Activated naive CD4-positive, alpha-beta T cell treated with anti-CD3 and anti-CD28 coated beads, Interleukin-2, amount 50 U/mL, for 24 hours (primary cell): ENCODE measurements around the gene BTAF1.
"Not testable (repeated sequence)": the region's sequence is repeated elsewhere in the genome, so short reads cannot be mapped to it uniquely, and the experiment has no call there.

ENCODE experiments used
- H3K27ac Mint-ChIP-seq: one replicate; pipeline ENCODE4 v1.8.0; 2021; ENCODE audit warnings: mild to moderate bottlenecking, mixed read lengths
- H3K27me3 Mint-ChIP-seq: one replicate; pipeline ENCODE4 v1.8.0; 2021; ENCODE audit warnings: mixed read lengths
- H3K36me3 Mint-ChIP-seq: one replicate; pipeline ENCODE4 v1.8.0; 2021; ENCODE audit warnings: mixed read lengths
- H3K4me1 Mint-ChIP-seq: one replicate; pipeline ENCODE4 v1.8.0; 2021; ENCODE audit warnings: mixed read lengths
- H3K4me3 Mint-ChIP-seq: one replicate; pipeline ENCODE4 v1.8.0; 2021; ENCODE audit warnings: mild to moderate bottlenecking, mixed read lengths
- H3K9me3 Mint-ChIP-seq: one replicate; pipeline ENCODE4 v1.8.0; 2021; ENCODE audit warnings: mixed read lengths

BTAF1 gene

GRCh38 chr10:91992031-91992430 lies 68.5 kb downstream of the BTAF1 start:
- H3K9me3 Mint-ChIP-seq: no peaks in the 10 kb centered on the region
- no peak overlapping the region for H3K4me3 Mint-ChIP-seq
- no peaks in the 10 kb centered on the region for H3K4me1 Mint-ChIP-seq
- no peak overlapping the region for H3K27ac Mint-ChIP-seq
- no peaks in the 10 kb centered on the region for H3K27me3 Mint-ChIP-seq
- H3K36me3 Mint-ChIP-seq: peaks cover 20% of the 10 kb centered on the region

GRCh38 chr10:91996266-91996665 lies 72.7 kb downstream of the BTAF1 start:
- peaks cover 28% of the 10 kb centered on the region for H3K36me3 Mint-ChIP-seq
- no peak overlapping the region for H3K27ac Mint-ChIP-seq
- H3K4me1 Mint-ChIP-seq: no peaks in the 10 kb centered on the region
- peaks cover 6% of the 10 kb centered on the region for H3K9me3 Mint-ChIP-seq
- H3K27me3 Mint-ChIP-seq: no peaks in the 10 kb centered on the region
- H3K4me3 Mint-ChIP-seq: no peak overlapping the region

DNA sequence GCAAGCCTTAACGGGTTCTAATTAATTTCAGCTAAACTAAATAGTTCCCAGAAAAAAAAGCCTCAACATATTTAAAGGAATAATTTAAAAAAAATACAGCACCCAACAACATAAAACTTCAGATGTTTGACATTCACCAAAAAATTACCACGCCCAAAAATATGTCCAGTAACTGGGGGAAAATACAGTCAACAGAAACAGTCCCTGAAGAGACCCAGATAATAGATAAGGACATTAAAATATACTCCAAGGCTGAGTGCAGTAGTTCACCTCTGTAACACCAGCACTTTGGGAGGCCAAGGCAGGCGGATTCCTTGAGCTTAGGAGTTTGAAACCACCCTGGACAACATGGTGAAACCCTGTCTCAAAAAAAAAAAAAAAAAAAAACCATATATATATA lies 78.0 kb downstream of the BTAF1 start:
- H3K4me3 Mint-ChIP-seq: no peak overlapping the region
- peaks cover 6% of the 10 kb centered on the region for H3K9me3 Mint-ChIP-seq
- H3K27me3 Mint-ChIP-seq: no peaks in the 10 kb centered on the region
- no peak overlapping the region for H3K27ac Mint-ChIP-seq
- H3K4me1 Mint-ChIP-seq: no peaks in the 10 kb centered on the region
- H3K36me3 Mint-ChIP-seq: peaks cover 40% of the 10 kb centered on the region

DNA sequence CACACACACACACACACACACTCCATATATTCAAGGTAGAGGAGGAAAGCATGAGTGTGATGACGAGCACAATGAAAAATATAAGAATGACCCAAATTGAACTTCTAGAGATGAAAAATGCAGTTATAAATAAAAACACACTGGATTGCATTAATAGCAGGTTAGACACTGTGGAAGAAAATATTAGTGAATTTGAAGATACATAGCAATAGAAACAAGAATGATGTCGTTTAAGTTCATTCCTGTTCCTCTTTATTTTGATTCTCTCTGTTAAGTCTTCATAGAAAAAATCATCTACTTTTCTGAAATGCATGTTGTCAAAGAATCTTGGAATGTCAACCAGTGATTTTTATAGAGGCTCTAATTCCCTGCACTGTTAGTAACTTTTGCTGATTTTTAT lies 78.4 kb downstream of the BTAF1 start:
- Mint-ChIP-seq H3K4me3 (no peak overlapping the region), H3K27ac (no peak overlapping the region), H3K4me1 (no peaks in the 10 kb centered on the region), H3K36me3 (peaks cover 40% of the 10 kb centered on the region), H3K27me3 (no peaks in the 10 kb centered on the region), H3K9me3 (peaks cover 6% of the 10 kb centered on the region)

GRCh38 chr10:92003258-92003657 lies 79.7 kb downstream of the BTAF1 start:
- Mint-ChIP-seq H3K9me3 (peaks cover 6% of the 10 kb centered on the region), H3K27ac (no peak overlapping the region), H3K36me3 (peaks cover 38% of the 10 kb centered on the region), H3K4me3 (no peak overlapping the region), H3K27me3 (no peaks in the 10 kb centered on the region), H3K4me1 (no peaks in the 10 kb centered on the region)

DNA sequence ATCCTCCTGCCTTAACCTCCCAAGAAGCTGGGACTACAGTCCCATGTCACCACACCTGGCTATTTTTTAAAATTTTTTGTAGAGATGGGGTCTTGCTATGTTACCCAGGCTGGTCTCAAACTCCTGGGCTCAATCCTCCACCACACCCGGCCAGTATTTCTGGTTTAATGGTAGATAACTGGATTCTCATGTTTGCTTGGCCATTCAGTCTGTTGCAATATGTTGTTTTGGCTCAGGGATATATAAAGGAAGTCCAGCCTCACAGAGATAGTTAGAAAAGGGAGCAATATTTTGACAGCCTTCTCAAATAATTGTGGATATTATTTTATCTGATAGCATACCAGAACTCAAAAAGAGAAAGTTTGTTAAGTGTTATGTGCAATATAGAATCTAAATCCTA lies 82.4 kb downstream of the BTAF1 start:
- peaks cover 42% of the 10 kb centered on the region for H3K36me3 Mint-ChIP-seq
- H3K4me1 Mint-ChIP-seq: peaks cover 8% of the 10 kb centered on the region
- no peak overlapping the region for H3K27ac Mint-ChIP-seq
- H3K4me3 Mint-ChIP-seq: no peak overlapping the region
- peaks cover 2% of the 10 kb centered on the region for H3K9me3 Mint-ChIP-seq
- H3K27me3 Mint-ChIP-seq: no peaks in the 10 kb centered on the region

DNA sequence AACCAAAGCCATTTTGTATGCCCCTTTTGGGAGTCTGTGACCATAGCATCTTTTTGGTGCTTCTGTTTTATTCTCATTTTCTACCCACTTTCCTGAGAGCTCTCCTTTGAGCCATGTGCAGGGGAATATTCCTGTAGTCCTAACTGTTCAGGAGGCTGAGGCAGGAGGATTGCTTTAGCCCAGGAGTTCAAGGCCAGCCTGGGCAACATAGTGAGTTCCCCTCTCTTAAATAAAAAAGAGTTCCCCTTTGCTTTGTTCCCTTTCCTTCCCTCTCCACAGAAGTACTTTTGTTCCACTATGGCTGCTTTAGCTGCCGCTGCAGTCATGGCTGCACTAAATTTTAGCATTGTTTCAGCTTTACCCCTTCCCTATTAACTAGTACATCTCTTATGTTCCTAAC lies 85.9 kb downstream of the BTAF1 start:
- Mint-ChIP-seq H3K9me3 (no peaks in the 10 kb centered on the region), H3K27ac (no peak overlapping the region), H3K27me3 (no peaks in the 10 kb centered on the region), H3K4me1 (peaks cover 13% of the 10 kb centered on the region), H3K36me3 (peaks cover 36% of the 10 kb centered on the region), H3K4me3 (no peak overlapping the region)

DNA sequence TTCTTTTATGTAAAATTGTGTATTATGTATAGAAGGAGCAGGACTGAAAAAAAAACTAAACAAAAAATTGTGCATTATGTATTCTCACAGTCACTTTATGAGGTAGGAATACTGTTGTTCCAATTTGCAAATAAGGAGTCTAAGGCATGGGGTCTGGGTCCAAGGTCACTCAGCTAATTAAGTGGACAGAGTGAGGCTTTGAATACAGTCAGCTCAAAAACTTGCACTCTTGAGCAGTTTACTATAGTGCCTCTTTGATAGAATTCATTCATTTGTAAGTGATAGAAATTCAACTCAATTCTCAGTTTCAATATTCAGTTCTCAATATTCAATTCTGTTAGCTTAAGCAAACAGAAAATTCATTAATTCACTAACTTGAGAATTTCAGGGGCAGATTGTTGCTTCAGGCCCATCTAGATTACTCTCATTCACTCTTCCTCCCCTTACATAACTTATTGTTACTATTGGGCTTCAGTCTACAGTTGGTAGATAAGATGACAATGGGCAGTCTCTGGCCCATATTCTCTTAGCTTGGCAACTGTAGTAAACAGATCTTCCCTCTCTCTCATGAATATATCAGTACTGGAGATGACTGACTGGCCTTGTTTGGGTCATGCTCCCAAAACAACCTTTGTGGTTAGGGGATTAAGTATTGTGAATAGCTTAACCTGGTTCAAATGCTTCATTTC lies 86.6 kb downstream of the BTAF1 start:
- H3K27me3 Mint-ChIP-seq: no peaks in the 10 kb centered on the region
- H3K4me1 Mint-ChIP-seq: peaks cover 13% of the 10 kb centered on the region
- H3K9me3 Mint-ChIP-seq: no peaks in the 10 kb centered on the region
- H3K36me3 Mint-ChIP-seq: peaks cover 30% of the 10 kb centered on the region
- no peak overlapping the region for H3K27ac Mint-ChIP-seq
- no peak overlapping the region for H3K4me3 Mint-ChIP-seq

- Mint-ChIP-seq H3K27ac (peak overlapping the region; percentile 36), H3K36me3 (peaks cover 31% of the 10 kb centered on the region), H3K9me3 (no peaks in the 10 kb centered on the region), H3K4me3 (no peak overlapping the region), H3K27me3 (no peaks in the 10 kb centered on the region), H3K4me1 (peaks cover 13% of the 10 kb centered on the region)
Observed at GRCh38 chr10:92011560-92012214, 88.1 kb downstream of the BTAF1 start.

DNA sequence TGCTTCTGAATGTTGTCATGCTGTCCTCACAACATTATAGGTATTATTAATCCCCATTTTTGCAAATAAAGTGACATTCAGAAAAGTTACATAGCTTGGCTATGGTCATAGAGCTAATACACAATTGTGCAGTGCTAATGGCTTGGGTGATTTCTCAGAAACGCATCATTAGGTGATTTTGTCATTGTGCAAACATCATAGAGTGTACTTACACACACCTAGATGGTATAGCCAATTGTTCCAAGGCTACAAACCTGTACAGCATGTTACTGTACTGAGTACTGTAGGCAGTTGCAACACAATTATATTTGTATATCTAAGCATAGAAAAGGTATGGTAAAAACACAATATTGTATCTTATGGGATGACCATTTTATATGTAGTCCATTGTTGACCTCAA lies 91.0 kb downstream of the BTAF1 start:
- H3K4me1 Mint-ChIP-seq: peaks cover 7% of the 10 kb centered on the region
- H3K27ac Mint-ChIP-seq: no peak overlapping the region
- H3K9me3 Mint-ChIP-seq: no peaks in the 10 kb centered on the region
- H3K36me3 Mint-ChIP-seq: peaks cover 34% of the 10 kb centered on the region
- H3K27me3 Mint-ChIP-seq: no peaks in the 10 kb centered on the region
- no peak overlapping the region for H3K4me3 Mint-ChIP-seq

GRCh38 chr10:92024700-92025099 lies 101.1 kb downstream of the BTAF1 start:
- Mint-ChIP-seq H3K4me1 (no peaks in the 10 kb centered on the region), H3K27me3 (no peaks in the 10 kb centered on the region), H3K9me3 (no peaks in the 10 kb centered on the region), H3K36me3 (peaks cover 33% of the 10 kb centered on the region), H3K27ac (no peak overlapping the region), H3K4me3 (no peak overlapping the region)

- H3K4me1 Mint-ChIP-seq: not testable (repeated sequence)
Observed at GRCh38 chr10:92025340-92025739, 101.8 kb downstream of the BTAF1 start.

DNA sequence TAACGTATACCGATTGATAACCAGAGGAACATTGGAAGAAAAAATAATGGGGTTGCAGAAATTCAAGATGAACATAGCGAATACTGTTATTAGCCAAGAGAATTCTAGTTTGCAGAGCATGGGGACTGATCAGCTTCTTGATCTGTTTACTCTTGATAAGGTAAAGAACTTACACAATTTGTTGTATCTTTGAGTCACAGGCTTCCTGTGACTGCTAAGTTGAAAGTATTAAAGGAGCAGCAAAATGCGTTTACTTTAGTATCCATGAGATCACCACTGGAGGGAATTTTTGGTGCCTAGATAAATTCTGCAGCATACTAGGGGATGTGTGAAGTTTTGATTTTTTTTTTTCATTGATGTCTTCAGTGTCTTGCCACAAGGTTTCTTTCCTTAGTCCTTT lies 103.6 kb downstream of the BTAF1 start:
- H3K27ac Mint-ChIP-seq: no peak overlapping the region

More at GRCh38 chr10:92025340-92025739, 101.8 kb downstream of the BTAF1 start:
- H3K27ac Mint-ChIP-seq, H3K9me3 Mint-ChIP-seq, H3K4me3 Mint-ChIP-seq, H3K27me3 Mint-ChIP-seq: not testable (repeated sequence)
- H3K36me3 Mint-ChIP-seq: peaks cover 34% of the 10 kb centered on the region

GRCh38 chr10:92031580-92031979 lies 108.0 kb downstream of the BTAF1 start:
- Mint-ChIP-seq H3K4me1 (no peaks in the 10 kb centered on the region), H3K27ac (no peak overlapping the region), H3K9me3 (peaks cover 6% of the 10 kb centered on the region), H3K36me3 (peaks cover 47% of the 10 kb centered on the region), H3K4me3 (no peak overlapping the region), H3K27me3 (no peaks in the 10 kb centered on the region)

More for the DNA sequence above, 103.6 kb downstream of the BTAF1 start:
- H3K36me3 Mint-ChIP-seq: peaks cover 40% of the 10 kb centered on the region
- no peaks in the 10 kb centered on the region for H3K27me3 Mint-ChIP-seq
- H3K9me3 Mint-ChIP-seq: no peaks in the 10 kb centered on the region
- no peak overlapping the region for H3K4me3 Mint-ChIP-seq
- no peaks in the 10 kb centered on the region for H3K4me1 Mint-ChIP-seq

DNA sequence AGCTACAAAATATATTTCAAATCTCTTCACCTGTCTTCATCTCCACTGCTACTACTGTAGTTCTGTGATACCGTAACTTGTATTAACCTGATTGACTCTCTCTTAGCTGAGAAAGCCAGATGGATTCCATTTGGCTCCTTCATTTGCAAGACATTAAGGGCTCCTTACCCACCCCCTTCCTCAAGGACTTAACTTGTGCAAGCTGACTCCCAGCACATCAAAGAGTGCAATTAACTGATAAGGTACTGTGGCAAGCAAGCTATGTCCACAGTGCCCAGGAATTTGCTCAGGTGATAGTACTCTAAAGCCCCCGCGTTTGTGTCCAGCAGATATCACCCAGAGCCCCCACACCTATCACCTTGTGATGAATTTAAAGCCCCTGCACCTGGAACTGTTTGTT lies 109.5 kb downstream of the BTAF1 start:
- not testable (repeated sequence) for H3K4me3 Mint-ChIP-seq, H3K4me1 Mint-ChIP-seq, H3K27me3 Mint-ChIP-seq, H3K27ac Mint-ChIP-seq, H3K9me3 Mint-ChIP-seq
- H3K36me3 Mint-ChIP-seq: peaks cover 35% of the 10 kb centered on the region

GRCh38 chr10:92038949-92039348 lies 115.4 kb downstream of the BTAF1 start:
- Mint-ChIP-seq H3K4me1 (no peaks in the 10 kb centered on the region), H3K36me3 (peaks cover 7% of the 10 kb centered on the region), H3K27ac (no peak overlapping the region), H3K4me3 (no peak overlapping the region), H3K9me3 (peaks cover 3% of the 10 kb centered on the region), H3K27me3 (no peaks in the 10 kb centered on the region)

DNA sequence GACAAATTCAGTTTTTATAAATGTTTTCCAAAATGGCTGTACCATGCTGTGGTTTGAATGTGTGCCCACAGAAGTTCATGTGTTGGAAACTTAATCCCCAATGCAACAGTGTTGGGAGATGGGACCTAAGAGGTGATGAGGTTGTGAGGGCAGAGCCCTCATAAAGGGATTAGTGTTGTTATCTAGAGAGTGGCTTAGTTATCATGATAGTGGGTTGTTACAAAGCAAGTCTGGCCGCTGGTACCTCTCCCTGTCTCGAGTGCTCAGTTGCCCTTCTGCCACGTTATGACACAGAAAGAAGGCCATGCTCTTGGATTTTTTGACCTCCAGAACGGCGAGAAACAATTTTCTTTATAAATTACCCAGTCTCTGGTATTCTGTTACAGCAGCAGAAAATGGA lies 119.0 kb downstream of the BTAF1 start:
- Mint-ChIP-seq H3K4me1 (peaks cover 2% of the 10 kb centered on the region), H3K27ac (no peak overlapping the region), H3K9me3 (no peaks in the 10 kb centered on the region), H3K27me3 (no peaks in the 10 kb centered on the region), H3K36me3 (no peaks in the 10 kb centered on the region), H3K4me3 (no peak overlapping the region)
